Kidney capillary endothelial cell (primary cell): ENCODE results near the gene AIMP2.
"Not testable (repeated sequence)": the region's sequence is repeated elsewhere in the genome, so short reads cannot be mapped to it uniquely, and the experiment has no call there.

ENCODE experiments used
- DNase-seq: peaks from one replicate; pipeline ENCODE4 v3.0.0-alpha.2; 2018; ENCODE audit warnings: low spot score

AIMP2 gene

DNA sequence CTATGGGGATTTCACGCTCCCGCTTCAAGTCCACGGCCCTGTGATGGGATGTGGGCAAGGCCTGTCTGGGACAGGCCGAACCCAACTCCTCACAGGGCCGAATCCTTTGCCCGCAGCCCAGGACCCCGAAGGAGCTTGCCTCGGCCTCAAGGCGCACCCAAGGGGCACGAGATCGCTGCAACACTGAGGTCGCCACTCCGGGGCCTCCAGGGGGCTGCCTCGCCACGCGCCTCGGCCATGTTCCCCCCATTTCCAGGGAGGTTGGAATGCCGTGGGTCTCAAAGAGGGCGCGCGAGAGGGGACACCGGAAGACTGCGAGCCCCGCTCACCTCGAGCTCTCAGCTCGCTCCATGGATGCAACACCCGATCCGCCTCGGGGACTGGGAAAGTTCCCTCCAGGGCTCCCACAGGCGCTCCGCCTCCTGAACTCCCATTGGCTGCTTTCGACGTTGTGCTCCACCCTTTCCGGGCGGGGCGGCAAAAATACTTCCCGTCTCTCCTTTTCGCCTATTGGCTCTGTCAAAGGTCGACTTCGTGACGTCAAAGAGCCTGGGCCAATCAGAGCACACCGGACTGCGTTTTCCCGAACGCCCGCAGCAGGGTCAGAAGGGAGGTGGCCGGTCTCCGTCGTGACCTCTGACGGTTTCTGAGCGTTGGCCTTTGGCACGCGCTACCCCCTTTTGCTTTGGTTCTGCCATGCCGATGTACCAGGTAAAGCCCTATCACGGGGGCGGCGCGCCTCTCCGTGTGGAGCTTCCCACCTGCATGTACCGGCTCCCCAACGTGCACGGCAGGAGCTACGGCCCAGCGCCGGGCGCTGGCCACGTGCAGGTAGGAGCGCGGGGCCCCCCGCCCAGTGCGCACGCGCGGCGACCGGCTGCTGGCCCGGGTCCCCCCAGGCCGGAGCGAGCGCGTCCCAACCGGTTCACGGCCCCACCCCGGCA, at the start of gene AIMP2, which contains the start of gene PMS2:
Gene AIMP2 (plus strand): TSS at position 605 of the 944 bp plus-strand sequence. CDS start 92 bp downstream, at position 697.
Gene PMS2 (minus strand): TSS at position 382 of the 944 bp plus-strand sequence. CDS start 30 bp downstream, at position 352.
- peak; percentile 98 for DNase-seq

DNA sequence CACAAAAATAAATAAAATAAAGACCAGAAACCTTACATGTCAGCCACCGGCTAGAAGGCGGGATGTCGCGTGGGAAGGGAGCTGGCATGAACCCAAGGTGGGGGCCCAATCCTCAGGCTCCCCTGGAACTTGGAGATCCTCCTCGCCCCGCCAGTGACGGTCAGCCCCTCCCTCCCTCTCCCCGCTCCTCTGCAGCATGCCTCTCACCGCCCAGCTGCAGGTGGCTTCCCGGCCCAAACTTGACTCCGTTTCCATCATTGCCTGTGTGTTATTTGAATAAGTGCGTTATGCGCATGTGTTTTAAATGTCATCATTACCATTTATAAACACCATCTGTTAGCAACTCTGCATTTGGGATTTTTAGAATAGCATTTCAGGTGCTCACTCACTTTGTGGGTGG, 45.9 kb upstream of the AIMP2 start:
- DNase-seq = not testable (repeated sequence)

DNA sequence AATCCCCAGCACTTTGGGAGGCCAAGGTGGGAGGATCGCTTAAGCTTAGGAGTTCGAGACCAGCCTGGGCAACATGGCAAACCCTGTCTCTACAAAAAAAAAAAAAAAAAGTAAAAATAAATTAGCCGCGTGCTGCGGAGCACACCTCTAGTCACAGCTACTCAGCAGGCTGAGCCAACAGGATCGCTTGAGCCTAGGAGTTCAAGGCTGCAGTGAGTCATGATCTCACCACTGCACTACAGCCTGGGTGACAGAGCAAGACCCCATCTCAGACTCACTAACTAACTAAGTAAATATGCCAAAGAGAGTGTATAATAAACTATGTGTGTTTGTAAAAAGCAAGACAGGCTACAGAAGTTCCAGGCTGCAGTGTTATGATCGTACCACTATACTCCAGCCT, 45.3 kb upstream of the AIMP2 start:
- DNase-seq = not testable (repeated sequence)

DNA sequence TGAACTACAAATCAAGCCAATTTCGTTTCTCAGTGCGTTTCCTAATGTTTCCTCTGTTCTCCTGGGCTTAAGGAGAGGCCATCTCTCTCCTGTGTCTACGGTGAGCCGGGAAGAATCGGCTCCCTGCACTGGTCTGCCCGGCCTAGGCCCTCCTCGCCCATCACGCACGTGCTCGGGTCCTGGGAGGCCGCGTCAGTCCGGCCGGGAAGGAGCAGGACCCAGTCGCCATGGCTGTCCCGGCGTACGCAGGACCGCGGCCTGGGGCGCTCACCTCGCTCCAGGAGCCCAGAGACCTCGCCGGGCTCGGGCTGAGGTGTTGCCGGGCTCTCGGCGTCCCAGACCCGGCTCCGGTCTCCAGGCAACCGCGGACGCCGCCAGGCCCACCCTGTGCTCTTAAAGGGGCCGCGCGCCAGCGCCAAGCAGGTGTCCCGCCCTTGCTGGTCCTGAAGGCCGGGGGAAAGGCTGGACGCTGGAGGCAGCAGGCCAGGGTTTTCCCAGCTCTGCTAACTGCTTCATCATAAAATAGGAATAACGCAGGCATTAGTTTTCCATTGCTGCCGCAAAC, 38.6 kb upstream of the AIMP2 start, which contains the start of gene RSPH10B:
Gene RSPH10B (minus strand): TSS at position 343 of the 565 bp plus-strand sequence. CDS start 3,573 bp downstream, outside the sequence.
- DNase-seq = not testable (repeated sequence)

DNA sequence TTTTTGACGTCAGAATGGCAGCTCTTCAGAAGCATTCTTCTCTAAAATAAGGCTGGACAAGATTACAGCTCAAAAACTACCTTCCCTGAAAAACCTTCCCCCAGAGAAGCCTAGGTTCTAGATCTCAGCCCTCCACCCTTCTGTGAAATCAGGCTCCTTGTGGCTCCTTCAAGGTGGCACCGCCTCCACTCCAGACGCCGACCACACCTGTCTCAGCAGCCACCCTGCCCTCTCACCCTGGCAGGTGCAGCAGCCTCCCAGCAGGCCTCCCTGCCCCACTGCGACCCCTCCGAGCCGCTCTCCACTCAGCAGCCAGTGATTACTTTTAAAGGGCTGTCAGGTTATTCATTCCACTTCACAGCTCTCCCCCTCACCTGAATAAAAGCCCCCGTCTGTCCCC, 35.5 kb upstream of the AIMP2 start:
- DNase-seq = not testable (repeated sequence)

DNA sequence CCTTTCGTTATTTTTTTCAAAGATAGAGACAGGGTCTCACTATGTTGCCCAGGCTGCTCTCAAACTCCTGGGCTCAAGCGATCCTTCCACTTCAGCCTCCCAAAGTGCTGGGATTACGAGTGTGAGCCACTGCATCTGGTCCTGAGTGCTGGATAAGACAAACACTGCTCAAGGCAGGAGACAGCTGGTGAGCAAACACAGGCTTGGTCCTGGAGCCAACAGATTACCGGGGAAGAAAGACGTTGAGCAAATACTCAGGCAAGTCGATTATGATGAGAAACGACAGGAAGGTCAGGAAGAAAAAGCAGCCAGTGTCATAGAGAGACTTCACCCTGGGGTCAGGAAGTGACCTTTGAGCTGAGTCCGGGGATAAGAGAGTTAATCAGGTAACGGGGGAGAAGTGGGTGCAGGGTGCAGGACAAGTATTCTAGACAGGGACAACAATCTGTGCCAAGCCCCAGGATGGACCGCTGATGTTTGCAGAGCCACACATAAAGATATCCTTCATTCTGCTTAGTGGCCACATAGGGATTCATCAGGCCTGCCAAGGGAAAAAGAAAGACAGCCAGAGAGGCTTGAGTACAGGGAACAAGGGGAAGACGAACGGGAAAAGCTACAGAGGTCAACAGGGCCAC, 29.3 kb upstream of the AIMP2 start:
- DNase-seq = not testable (repeated sequence)

DNA sequence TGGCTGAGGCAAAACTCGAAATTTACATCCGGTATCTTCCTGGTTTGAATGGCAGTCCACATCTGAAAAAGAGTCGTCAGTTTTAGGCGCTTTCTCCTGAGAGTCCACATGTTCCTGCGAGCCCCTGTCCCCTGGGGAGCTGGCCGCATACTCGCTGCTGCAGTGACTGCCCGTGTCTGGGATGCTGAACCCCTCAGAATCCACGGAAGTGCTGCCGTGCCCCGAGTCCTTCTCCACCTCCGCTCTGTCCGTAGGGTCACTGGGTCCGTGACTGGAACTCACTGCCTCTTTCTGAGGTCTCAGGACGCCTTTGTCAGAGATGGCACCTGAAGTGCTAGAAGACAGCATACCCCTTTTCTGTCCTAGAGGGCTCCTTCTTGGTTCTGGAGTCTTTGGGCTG, 22.0 kb upstream of the AIMP2 start:
- DNase-seq = not testable (repeated sequence)

DNA sequence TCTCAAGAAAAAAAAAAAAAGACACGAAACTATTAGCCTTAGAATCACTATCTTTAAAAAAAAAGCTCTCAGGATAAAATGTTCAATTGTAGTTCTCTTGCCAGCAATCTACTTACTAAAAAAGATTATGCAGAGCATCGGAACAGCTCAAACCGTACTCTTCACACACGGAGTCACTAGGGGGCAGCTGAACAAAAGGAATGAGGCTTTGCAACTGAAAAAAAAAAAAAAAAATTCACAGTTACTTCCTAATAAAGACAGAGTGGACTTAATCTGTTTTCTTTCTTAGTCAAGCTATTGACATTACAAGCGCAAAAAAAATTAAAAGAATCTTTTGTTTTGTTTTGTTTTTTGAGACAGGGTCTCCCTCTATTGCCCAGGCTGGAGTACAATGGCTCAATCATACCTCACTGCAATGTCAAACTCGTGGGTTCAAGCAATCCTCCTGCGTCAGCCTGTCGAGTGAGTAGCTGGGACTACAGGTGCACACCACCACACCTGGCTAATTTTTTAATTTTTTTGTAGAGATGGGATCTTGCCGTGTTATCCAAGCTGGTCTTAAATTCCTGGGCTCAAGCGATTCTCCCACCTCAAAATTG, 11.8 kb upstream of the AIMP2 start:
- peak; percentile 32 for DNase-seq

DNA sequence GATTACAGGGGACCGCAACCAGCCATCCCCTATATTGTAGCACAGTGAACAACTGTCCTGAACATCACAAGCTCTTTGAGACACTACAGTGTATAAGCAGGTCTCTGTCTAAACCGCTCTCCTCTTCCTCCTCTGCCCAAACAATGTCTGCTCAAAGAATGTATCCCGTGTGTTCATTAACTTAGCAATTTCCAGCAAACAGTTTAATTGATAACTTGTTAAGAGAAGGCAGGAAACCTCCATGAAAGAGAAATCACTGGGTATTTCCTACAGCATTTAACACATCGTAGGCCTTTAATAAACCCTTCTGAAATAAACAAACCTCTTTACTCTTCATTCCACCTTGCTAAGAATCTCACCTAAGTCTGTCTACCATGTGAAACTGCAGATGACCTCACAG, 1.7 kb upstream of the AIMP2 start:
- no peak for DNase-seq

DNA sequence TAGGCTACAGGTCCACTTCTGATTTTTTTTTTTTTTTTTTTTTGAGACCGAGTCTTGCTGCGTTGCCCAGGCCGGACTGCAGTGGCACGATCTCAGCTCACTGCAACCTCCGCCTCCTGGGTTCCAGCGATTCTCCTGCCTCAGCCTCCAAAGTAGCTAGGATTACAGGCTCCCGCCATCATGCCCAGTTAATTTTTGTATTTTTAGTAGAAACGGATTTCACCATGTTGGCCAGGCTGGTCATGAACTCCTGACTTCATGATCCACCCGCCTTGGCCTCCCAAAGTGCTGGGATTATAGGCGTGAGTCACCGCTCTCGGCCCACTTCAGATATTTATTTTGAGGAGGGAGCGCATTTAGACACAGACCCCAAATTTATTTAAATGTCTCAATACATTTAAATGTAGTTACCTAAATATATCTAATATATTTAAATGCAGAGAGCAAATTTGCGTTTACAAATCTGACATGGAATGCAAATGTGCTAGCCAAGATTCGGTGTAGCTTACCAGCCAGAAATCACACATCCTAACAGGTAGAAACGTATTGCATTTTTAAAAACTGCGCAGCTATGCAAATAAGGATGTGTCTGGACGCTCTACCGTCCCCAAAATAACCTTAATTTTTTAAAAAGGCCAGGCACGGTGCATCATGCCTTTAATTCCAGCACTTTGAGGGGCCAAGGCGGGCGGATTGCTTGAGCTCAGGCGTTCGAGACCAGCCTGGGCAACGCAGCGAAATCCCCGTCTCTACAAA, 1.1 kb upstream of the AIMP2 start:
- DNase-seq = not testable (repeated sequence)

DNA sequence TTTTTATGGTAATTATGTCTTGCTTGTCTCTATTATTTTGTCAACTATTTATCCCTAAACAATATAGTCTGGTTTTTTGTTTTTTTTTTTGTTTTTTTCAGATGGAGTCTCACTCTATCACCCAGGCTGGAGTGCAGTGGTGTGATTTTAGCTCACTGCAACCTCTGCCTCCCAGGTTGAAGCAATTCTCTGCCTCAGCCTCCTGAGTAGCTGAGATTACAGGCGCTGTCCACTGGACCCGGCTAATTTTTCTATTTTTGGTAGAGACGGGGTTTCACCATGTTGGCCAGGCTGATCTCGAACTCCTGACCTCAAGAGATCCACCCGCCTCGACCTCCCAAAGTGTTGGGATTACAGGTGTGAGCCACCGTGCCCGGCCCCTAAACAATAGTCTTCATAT, 1.3 kb downstream of the AIMP2 start:
- DNase-seq = not testable (repeated sequence)

DNA sequence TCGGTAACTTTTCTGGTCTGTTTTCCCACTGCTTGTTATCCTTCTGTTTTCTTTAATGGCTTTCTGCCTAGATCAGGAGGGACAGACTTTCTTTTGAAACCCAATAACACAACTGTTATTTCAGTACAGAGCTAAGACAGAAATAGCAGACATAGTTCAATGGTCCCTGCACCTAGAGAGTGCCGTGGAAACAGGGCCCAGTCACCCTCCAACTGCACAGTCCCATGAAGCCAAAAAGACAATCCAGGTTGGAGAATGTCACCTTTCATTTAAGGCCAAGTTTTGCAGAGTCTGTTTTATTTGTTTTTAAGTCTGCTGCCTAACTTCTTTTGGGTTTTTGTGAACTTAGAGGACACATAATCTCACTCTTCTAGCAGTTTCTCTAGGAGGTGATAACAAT, 2.5 kb downstream of the AIMP2 start:
- DNase-seq = no peak

DNA sequence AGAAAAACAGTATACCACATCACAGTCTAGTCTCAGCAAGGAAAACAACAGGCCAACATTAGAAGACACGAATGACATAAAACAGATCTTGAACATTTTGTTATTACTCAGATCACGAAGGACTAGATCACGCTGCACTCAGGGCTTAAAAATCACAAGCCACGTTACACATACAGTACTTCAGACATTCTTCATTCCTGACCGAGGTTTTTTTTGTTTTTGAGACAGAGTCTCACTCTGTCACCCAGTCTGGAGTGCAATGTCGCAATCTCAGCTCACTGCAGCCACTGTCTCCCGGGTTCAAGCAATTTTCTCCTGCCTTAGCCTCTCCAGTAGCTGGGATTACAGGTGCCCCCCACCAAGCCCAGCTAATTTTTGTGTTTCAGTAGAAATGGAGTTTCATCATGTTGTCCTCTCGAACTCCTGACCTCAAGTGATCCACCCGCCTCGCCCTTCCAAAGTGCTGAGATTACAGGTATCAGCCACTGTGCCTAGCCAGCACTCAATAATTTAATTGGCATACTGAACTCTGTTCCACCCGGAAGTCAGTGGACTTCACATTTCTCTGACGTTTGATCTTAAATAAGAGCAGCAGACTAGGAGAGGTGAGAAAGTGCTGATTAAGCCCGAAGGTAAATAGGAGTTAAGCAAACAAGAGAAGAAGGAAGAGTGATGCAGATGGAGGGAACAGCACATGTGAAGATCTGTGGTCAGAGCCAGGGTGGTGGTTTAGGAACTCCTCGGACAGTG, 3.5 kb downstream of the AIMP2 start:
- DNase-seq = no peak

DNA sequence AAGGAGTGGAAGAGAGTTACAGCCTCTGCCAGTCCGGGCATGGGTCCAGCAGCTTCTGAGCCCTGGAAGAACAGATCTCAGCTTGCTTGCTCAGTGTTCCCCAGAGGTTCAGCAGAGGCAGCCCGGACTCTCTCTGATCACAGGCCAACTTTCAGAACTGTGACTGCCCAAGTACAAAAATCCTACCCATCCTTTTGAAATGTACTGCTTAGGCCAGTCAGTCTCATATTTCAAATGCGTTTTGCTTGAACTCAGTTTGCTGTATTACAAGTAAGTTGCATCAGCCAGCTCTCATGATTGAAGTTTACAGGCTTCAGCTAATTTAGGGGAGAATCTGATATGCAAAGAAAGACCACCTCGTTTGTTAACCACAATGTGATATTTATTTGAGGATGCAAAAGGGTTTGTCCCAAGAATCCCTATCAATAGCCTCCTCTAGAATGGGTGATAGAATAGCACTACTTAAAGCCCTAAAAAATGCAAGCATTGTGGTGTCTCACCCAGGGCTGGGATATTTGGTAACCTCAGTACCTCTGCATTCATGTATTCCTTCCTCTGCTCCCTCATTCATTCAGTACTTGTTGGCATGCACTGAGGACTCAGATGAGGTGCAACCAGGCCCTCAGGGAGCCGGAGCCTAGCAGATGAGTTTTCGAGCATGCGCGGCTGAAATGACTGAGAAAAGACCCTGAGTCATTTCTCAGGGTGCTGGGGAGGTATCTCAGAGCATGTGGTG, 7.0 kb downstream of the AIMP2 start:
- DNase-seq = no peak

DNA sequence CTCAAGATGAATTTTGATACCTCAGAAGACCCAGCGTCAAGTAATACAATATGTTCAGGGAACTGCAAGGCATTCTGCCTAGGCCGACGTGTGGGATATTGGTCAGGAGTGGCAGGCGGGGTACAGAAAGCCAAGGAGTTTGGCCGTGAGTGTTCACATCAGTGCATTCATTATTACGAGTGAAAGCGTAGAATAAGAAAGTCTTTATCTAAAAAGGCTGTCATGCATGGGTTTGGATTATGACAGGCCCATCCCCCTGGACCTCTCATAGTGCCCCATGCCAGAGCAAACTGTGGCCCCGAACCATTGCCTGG, 7.5 kb downstream of the AIMP2 start:
- no peak for DNase-seq

DNA sequence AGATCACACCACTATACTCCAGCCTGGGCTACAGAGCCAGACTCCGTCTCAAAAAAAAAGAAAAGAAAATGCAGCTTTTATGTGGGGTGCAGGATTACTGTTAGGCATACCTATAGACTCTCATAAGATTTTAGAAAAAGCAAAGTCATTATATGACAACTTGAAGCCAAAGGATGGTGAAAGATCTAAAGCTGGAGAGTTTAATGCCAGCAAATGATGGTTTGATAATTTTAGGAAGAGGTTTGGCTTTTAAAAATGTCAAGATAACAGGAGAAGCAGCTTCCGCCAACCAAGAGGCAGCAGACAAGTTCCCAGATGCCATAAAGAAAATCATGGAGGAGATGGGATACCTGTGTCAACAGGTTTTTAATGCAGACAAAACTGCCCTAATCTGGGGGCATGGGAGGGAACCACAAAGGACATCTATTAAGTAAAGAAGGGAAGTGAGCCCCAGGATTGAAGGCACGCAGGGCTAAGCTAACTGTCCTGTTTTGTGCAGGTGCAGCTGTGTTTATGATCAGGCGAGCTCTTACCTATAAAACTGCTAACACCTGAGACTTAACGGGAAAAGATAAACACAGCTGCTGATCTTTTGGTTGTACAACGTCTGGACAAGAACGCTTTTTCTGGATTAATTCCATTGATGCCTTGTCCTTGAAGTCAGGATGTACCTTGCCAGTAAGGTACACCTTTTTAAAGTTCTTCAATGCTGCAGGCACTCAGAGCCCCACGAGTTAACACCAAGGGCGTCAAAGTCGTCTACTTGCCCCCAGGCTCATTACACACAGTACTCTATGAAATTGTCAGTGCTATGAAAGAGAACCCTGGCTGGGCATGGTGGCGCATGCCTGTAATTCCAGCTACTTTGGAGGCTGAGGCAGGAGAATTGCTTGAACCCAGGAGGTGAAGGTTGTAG, 11.6 kb downstream of the AIMP2 start:
- DNase-seq = no peak

DNA sequence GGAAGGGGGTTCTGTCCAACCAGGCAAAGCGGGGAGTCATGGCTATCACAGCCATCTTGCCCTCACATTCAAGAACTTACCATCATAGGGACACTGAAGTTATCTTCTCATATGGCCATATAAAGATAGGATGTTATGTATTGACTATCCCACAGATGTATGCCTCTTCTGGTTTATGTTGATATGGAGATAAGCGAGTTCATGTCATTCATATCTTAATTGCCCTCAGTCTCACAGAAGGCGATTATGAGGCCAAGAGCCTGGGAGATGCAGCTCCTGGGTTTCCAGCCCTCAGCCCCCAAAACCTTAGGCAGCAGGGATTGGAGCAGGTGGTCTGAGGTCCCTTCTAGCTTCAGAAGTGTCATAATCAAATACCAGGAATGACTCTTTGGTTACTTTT, 13.6 kb downstream of the AIMP2 start:
- DNase-seq = no peak

DNA sequence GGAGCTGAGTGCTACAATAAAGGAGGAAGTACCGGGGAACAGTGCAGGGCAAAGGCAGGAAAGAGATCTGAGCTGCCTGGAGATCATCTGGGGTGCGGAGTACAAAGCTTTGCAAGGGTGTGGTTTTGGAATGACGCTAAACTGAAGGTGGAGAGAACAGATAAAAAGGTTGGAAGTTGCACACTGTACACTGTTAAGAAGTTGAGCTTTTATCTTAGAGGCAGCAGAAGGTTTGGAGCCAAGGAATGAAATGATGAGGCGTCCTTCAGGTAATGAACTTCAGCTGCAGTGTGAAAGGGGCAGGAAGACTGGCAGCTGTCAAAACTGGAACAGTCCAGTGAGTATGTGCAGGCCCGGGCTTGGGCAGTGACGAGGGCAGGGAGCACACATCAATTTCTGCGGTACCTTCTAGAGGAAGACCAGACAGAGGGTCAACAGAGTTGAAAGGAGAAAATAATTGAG, 14.9 kb downstream of the AIMP2 start:
- no peak for DNase-seq
